Left ventricle myocardium inferior (tissue), 1 donor: ENCODE results near the gene SBNO1. TPM values are rescaled to one million over a fixed set of nuclear protein-coding genes. Genes with fewer than 3 reads are reported as not detected.

Experiments
- DNase-seq: peaks from one replicate; pipeline ENCODE4 v3.0.0-alpha.2; 2020
- H3K27ac ChIP-seq: fragments of 200-600 bp; replicated peaks from 2 replicates; pipeline ENCODE4 v1.8.0; 2021
- H3K27me3 ChIP-seq: fragments of 200-600 bp; 2 replicates; pipeline ENCODE4 v1.8.0; 2021; ENCODE audit warnings: low read depth
- H3K36me3 ChIP-seq: fragments of 200-600 bp; 2 replicates; pipeline ENCODE4 v1.8.0; 2021
- H3K4me1 ChIP-seq: fragments of 200-600 bp; 2 replicates; pipeline ENCODE4 v1.8.0; 2021
- H3K4me3 ChIP-seq: fragments of 200-600 bp; 2 replicates; pipeline ENCODE4 v1.8.0; 2021; ENCODE audit warnings: mild to moderate bottlenecking, moderate library complexity
- H3K9me3 ChIP-seq: fragments of 200-600 bp; replicated peaks from 2 replicates; pipeline ENCODE4 v1.8.0; 2021
- intact Hi-C: fragments of 100-400 bp; cut with micrococcal nuclease; formaldehyde crosslinking; loops from one replicate; pipeline ENCODE4 v1.11.0; 2022
- total RNA-seq: library from RNA; stranded (reverse); fragmentation: NEBNext Ultra II Directional; extraction: Animal tissue kit (Norgen Biotek cat#: 25700); gene quantifications from one replicate; pipeline ENCODE4 v1.2.1, GENCODE V29; 2021
- TF ChIP-seq, protein P1 (sequence below): fragments of 200-600 bp; IDR thresholded peaks from 2 replicates; pipeline ENCODE4 v1.8.0; 2021; ENCODE audit warnings: antibody characterized with exemption, mild to moderate bottlenecking, borderline replicate concordance
- donor health status: DM: no; HTN: yes; CAD: no; lungs with severe emphysema.

SBNO1 gene
- total RNA-seq, 1 donor from 2014 or later: 27.1 TPM

DNA sequence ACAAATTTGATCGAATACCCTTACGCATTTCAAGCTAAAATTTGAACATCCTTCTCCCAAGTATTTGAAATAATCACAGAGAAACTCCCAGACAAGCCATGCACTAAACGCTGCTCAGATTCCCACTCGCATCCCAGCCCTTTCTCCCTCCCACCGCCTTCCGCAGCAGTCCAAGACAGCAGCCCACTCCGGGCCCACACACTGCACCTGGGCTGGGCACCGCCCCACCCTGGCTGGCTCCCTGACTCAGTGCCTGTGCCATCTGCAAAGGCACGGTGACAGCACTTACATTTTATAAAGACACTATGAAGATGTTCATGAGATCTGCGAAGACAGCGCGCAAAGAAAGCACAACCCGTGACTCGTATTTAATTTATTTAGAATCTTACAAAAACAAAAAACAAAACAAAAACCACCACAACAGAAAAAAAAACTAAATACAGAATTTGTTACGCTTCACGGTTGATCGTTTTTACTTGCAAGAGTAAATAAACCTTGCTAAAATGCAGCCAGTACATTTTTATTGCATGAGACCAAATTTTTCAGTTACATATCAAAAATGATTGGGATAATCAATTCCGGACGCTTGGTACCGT lies 75.8 kb downstream of the SBNO1 start:
- H3K36me3 ChIP-seq: peaks cover 32% of the 10 kb centered on the region
- no peak overlapping the region for H3K4me3 ChIP-seq
- no peaks in the 10 kb centered on the region for H3K4me1 ChIP-seq
- no peak for DNase-seq
- intact Hi-C loops: no loop called here
- TF ChIP-seq, protein P1, sequence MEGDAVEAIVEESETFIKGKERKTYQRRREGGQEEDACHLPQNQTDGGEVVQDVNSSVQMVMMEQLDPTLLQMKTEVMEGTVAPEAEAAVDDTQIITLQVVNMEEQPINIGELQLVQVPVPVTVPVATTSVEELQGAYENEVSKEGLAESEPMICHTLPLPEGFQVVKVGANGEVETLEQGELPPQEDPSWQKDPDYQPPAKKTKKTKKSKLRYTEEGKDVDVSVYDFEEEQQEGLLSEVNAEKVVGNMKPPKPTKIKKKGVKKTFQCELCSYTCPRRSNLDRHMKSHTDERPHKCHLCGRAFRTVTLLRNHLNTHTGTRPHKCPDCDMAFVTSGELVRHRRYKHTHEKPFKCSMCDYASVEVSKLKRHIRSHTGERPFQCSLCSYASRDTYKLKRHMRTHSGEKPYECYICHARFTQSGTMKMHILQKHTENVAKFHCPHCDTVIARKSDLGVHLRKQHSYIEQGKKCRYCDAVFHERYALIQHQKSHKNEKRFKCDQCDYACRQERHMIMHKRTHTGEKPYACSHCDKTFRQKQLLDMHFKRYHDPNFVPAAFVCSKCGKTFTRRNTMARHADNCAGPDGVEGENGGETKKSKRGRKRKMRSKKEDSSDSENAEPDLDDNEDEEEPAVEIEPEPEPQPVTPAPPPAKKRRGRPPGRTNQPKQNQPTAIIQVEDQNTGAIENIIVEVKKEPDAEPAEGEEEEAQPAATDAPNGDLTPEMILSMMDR: no peak
- H3K27ac ChIP-seq: no peak overlapping the region
- H3K9me3 ChIP-seq: no peaks in the 10 kb centered on the region
- no peaks in the 10 kb centered on the region for H3K27me3 ChIP-seq

- no peak for DNase-seq
- no peak overlapping the region for H3K27ac ChIP-seq
- no peaks in the 10 kb centered on the region for H3K27me3 ChIP-seq
- H3K9me3 ChIP-seq: no peaks in the 10 kb centered on the region
- H3K4me1 ChIP-seq: no peaks in the 10 kb centered on the region
- peaks cover 11% of the 10 kb centered on the region for H3K36me3 ChIP-seq
- intact Hi-C loops: no loop called here
- no peak overlapping the region for H3K4me3 ChIP-seq
- TF ChIP-seq, protein P1: no peak
Measured at GRCh38 chr12:123286652-123287373, 77.8 kb downstream of the SBNO1 start.

GRCh38 chr12:123284669-123285068 lies 80.0 kb downstream of the SBNO1 start:
- intact Hi-C loops: no loop called here

GRCh38 chr12:123283461-123283860 lies 81.2 kb downstream of the SBNO1 start:
- intact Hi-C loops: no loop called here
- no peak overlapping the region for H3K27ac ChIP-seq
- H3K4me1 ChIP-seq: no peaks in the 10 kb centered on the region
- TF ChIP-seq, protein P1: no peak
- H3K4me3 ChIP-seq: no peak overlapping the region
- H3K9me3 ChIP-seq: no peaks in the 10 kb centered on the region
- H3K27me3 ChIP-seq: no peaks in the 10 kb centered on the region
- H3K36me3 ChIP-seq: no peaks in the 10 kb centered on the region
- no peak for DNase-seq

More at GRCh38 chr12:123284669-123285068, 80.0 kb downstream of the SBNO1 start:
- Histone ChIP-seq H3K4me3 (no peak overlapping the region), H3K36me3 (peaks cover under 1% of the 10 kb centered on the region), H3K4me1 (no peaks in the 10 kb centered on the region), H3K9me3 (no peaks in the 10 kb centered on the region), H3K27me3 (no peaks in the 10 kb centered on the region), H3K27ac (no peak overlapping the region)
- DNase-seq: no peak
- TF ChIP-seq, protein P1: no peak

- Histone ChIP-seq H3K4me3 (no peak overlapping the region), H3K4me1 (no peaks in the 10 kb centered on the region), H3K27ac (no peak overlapping the region), H3K36me3 (no peaks in the 10 kb centered on the region), H3K9me3 (no peaks in the 10 kb centered on the region), H3K27me3 (no peaks in the 10 kb centered on the region)
- TF ChIP-seq, protein P1: no peak
- no peak for DNase-seq
- intact Hi-C loops: no loop called here
Measured at GRCh38 chr12:123282111-123282510, 82.5 kb downstream of the SBNO1 start.
